Measurements from ENCODE around the gene ATP6V1B1. TPM values are rescaled to one million over a fixed set of nuclear protein-coding genes. Genes with fewer than 3 reads are reported as not detected.
A peak's percentile ranks its signal among the peaks of the same experiment; 100 is the strongest.
"Not testable (repeated sequence)": the region's sequence is repeated elsewhere in the genome, so short reads cannot be mapped to it uniquely, and the experiment has no call there.

ATP6V1B1 gene
- total and polyA plus RNA-seq, 7 donors = 0.16 to 1.9 (median 0.66) TPM; not detected in 4

DNA sequence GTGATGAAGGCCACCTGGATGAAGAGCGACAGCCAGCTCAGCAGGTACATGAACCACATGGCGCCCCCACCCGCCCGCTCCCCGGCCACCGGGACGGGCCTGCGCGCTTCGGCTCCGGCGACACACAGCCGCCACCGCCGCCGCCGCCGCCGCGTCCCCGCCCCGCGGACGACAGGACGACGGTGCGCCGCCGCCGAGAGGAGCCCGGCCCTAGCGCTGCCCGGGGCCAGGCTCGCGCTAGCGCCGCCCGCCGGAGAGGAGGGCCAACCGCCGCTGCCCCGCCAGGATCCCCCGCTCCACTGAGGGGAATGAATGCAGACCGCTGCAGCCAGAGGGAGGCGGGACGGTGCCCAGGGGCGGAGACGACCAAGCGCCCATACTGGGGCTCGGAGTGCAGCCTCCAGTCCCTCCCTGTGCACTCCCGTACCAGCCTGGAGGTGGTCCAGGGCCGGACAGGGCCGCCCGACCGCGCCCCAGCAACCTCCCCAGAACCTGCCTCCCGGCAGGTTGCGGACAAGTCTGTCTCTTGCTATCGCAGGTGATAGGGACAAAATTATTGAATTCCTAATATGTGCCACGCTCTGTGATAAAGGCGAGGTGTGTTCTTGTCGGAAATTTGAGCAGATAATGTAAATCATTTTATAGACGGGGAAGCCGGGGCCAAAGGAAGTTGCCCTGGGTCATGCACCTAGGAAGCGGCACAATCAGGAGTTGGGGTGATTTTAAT is 59.2 kb downstream of the ATP6V1B1 start, which contains the start of gene TEX261:
TEX261 (minus strand) TSS at position 175 of the 727 bp plus-strand sequence; CDS start at position 59, 116 bp downstream.
- Histone ChIP-seq H3K4me3 (peak within 1 kb of the TSS; percentile 97 to 99 (median 98)), H3K27ac (peak within 1 kb of the TSS; percentile 82 to 87 (median 84)), H3K36me3 (peaks cover 0 to 25% (median 15%) of the 10 kb centered on the region in 4 donors), H3K9me3 (no peaks in the 10 kb centered on the region), H3K27me3 (no peaks in the 10 kb centered on the region), H3K4me1 (peaks cover 0 to 33% (median 26%) of the 10 kb centered on the region in 4 donors)
- intact Hi-C loops (cut with DNase I) = loop anchor here (2.0 kb wide), 2 partner anchors 14 to 74 kb away; partner anchors contain the start of gene NAGK
- TF ChIP-seq POLR2AphosphoS5 (IDR thresholded peaks at IDR 0.05) = peak in 3 of 4 donors; percentile 31 to 75 (median 62)
- no peak for TF ChIP-seq EP300 (IDR thresholded peaks at IDR 0.05)
- TF ChIP-seq, protein P1, sequence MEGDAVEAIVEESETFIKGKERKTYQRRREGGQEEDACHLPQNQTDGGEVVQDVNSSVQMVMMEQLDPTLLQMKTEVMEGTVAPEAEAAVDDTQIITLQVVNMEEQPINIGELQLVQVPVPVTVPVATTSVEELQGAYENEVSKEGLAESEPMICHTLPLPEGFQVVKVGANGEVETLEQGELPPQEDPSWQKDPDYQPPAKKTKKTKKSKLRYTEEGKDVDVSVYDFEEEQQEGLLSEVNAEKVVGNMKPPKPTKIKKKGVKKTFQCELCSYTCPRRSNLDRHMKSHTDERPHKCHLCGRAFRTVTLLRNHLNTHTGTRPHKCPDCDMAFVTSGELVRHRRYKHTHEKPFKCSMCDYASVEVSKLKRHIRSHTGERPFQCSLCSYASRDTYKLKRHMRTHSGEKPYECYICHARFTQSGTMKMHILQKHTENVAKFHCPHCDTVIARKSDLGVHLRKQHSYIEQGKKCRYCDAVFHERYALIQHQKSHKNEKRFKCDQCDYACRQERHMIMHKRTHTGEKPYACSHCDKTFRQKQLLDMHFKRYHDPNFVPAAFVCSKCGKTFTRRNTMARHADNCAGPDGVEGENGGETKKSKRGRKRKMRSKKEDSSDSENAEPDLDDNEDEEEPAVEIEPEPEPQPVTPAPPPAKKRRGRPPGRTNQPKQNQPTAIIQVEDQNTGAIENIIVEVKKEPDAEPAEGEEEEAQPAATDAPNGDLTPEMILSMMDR (IDR thresholded peaks at IDR 0.05) = peak; percentile 8 to 69 (median 34)
- peak; percentile 93 for DNase-seq
- 0 to 1% methylated on average over 65 of the region's 65 CpGs for WGBS, 2 donors

DNA sequence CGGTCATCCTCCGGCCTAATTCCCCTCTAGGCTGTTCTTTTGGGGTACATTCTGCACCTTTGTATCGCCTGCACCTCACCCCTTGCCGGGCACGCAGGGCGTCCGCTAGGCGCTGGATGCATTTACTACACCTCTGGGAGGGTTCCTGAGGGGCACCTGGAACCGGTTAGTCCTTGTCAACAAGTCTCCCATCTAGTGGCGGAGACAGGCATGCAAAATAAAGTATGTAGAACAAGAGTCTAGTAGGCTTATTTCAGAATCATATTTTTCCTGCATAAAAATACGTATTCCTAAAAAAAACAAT is 59.7 kb downstream of the ATP6V1B1 start:
- DNase-seq = peak; percentile 65
- WGBS, 2 donors = 1% methylated on average over 11 of the region's 11 CpGs
- intact Hi-C loops (cut with DNase I) = loop anchor here (2.0 kb wide), 2 partner anchors 15 to 73 kb away; partner anchors contain the start of gene NAGK
- Histone ChIP-seq H3K36me3 (peaks cover 0 to 19% (median 12%) of the 10 kb centered on the region in 4 donors), H3K9me3 (no peaks in the 10 kb centered on the region), H3K4me3 (peak overlapping the region; percentile 97 to 99 (median 98)), H3K27ac (peak overlapping the region; percentile 65 to 87 (median 84)), H3K27me3 (no peaks in the 10 kb centered on the region), H3K4me1 (peaks cover 0 to 33% (median 26%) of the 10 kb centered on the region in 4 donors)
- TF ChIP-seq POLR2A (IDR thresholded peaks at IDR 0.05) (no peak), POLR2AphosphoS5 (IDR thresholded peaks at IDR 0.05) (no peak), EP300 (IDR thresholded peaks at IDR 0.05) (no peak)
- TF ChIP-seq, protein P1 (IDR thresholded peaks at IDR 0.05) = no peak

DNA sequence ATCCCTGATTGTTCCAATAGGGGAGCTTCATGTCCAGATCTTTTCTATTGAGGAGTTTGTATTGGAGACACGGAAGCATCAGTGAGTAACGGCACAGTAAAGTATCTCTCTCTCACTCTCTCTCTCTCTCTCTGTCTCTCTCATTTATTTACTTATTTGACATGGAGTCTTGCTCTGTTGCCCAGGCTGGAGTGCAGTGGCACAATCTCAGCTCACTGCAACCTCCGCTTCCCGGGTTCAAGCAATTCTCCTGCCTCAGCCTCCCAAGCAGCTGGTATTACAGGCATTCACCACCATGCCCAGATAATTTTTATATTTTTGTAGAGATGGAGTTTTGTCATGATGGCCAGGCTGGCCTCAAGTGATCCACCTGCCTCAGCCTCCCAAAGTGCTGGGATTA is 63.2 kb downstream of the ATP6V1B1 start:
- H3K9me3 ChIP-seq; H3K4me3 ChIP-seq; H3K27ac ChIP-seq; intact Hi-C loops (cut with DNase I); DNase-seq; H3K36me3 ChIP-seq; H3K27me3 ChIP-seq: not testable (repeated sequence)
- WGBS, 2 donors = 92 to 94% methylated on average over 4 of the region's 4 CpGs
- H3K4me1 ChIP-seq = peaks cover 0 to 17% (median 11%) of the 10 kb centered on the region in 4 donors

DNA sequence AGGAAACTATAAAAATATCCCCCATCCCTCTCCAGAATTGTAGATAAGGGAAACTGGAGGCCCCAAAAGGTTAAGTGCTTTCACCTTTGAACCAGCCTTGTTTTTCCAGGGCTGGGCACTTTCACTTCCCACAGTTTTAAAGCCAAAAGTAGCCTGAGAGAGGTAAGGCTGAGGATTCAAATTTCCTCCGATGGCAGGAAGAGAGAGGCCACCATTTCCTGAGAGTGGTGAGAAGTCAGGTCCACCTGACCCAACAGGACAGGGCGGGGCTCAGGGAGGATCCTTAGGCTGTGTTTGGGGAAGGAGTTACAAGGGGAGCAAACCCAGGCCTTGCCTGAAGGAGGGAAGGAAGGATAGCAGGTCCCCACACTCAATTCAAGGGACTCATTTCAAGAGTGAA is 63.7 kb downstream of the ATP6V1B1 start:
- Histone ChIP-seq H3K36me3 (no peaks in the 10 kb centered on the region), H3K4me1 (peaks cover 0 to 15% (median 9%) of the 10 kb centered on the region in 4 donors), H3K4me3 (no peak overlapping the region), H3K27me3 (no peaks in the 10 kb centered on the region), H3K27ac (no peak overlapping the region), H3K9me3 (no peaks in the 10 kb centered on the region)
- TF ChIP-seq POLR2A (IDR thresholded peaks at IDR 0.05) = no peak
- TF ChIP-seq, protein P1 (IDR thresholded peaks at IDR 0.05) = no peak
- TF ChIP-seq POLR2AphosphoS5 (IDR thresholded peaks at IDR 0.05) = no peak
- DNase-seq = peak; percentile 12
- intact Hi-C loops (cut with DNase I) = no loop called here
- WGBS, 2 donors = 46 to 47% methylated on average over 2 of the region's 2 CpGs

DNA sequence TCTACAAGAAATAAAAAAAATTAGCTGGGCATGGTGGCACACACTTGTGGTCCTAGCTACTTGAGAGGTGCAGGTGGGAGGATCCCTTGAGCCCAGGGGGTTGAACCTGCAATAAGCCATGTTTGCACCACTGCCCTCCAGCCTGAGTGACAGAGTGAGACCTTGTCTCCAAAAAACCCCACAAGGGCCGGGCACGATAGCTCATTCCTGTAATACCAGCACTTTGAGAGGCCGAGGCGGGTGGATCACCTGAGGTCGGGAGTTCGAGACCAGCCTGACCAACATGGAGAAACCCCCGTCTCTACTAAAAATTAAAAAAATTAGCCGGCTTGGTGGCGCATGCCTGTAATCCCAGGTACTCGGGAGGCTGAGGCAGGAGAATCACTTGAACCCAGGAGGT is 64.2 kb downstream of the ATP6V1B1 start:
- not testable (repeated sequence) for H3K27ac ChIP-seq, H3K9me3 ChIP-seq, H3K4me3 ChIP-seq, H3K27me3 ChIP-seq, H3K36me3 ChIP-seq
- DNase-seq = peak; percentile 50
- H3K4me1 ChIP-seq = peaks cover 0 to 14% (median 9%) of the 10 kb centered on the region in 4 donors
- 98% methylated on average over 10 of the region's 10 CpGs for WGBS, 2 donors
- intact Hi-C loops (cut with DNase I) = loop anchor here (5.0 kb wide), 1 partner anchor 33 kb away; no protein-coding TSS in a partner anchor

Data from sigmoid colon (tissue), 7 donors.